Measurements from ENCODE around the gene NR2F2.

DNA sequence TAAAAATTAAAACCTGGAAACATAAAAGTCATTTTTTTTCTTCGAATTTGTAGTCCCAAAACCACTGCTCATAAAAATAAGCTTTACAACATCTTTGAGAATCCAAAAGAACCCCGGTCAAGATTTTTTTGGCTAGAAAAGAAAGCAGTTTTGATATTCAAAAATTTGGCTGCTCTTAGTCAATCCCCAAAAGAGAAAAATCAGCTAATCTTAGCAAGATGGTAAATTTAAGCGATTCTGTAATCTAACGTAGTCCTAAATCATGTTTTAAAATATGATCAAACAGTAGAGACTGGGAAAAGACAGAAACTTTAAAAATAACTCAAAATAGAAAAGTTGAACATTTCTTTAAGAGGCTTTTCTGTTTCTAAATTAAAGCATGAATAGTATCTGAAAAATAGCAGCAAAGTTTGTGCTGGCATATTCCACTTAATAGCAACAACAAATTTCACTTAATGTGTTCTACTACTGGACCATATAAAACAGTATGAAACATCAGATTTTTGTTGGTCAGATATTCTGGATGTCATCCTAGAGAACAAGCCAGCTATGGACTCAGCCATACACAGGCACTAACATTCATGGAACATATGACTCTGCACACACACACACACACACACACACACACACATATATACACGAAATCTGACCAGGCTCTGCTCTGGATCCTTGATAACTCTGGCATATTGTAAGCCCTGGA is 19.1 kb upstream of the NR2F2 start:
- TF ChIP-seq POLR2A (IDR thresholded peaks at IDR 0.05; ENCODE audit: low read depth, low read length) (no peak), POLR2AphosphoS5 (IDR thresholded peaks at IDR 0.05; ENCODE audit: low read depth, low read length) (no peak), PAX5 (IDR thresholded peaks at IDR 0.05; ENCODE audit: insufficient read depth, low read length, severe bottlenecking) (no peak), TAF1 (IDR thresholded peaks at IDR 0.05; ENCODE audit: low read depth, low read length) (no peak), POU2F2 (IDR thresholded peaks at IDR 0.05; ENCODE audit: low read depth, low read length) (no peak)
